CD4-positive, alpha-beta T cell treated with Interleukin-6 for 4 hours (primary cell): ENCODE data around the gene BABAM2.

Experiments
- DNase-seq: peaks from one replicate; pipeline ENCODE4 v3.0.0-alpha.2; 2020; ENCODE audit warnings: mixed read lengths

BABAM2 gene

GRCh38 chr2:28135799-28136198, 245.3 kb downstream of the BABAM2 start:
- DNase-seq, result no peak

DNA sequence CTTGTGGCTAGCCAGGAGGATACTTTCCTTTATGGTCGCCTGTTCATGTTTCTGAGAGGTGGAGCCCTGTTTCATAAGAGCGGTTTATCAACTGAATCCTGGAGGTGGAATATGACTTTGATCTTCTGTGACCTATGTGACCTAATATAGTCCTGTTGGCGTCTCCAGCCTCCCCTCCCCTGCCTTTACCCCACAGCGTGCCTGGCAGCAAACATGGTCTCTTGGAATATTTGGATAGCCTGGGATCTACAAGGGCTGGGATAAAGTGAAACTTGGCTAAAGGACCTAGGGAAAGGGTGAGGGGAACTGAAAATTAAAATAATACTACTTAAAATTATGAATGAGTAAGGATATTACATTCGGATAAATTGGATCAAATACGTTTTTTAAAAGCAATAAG, 246.0 kb downstream of the BABAM2 start:
- no peak for DNase-seq

GRCh38 chr2:28137221-28137620, 246.7 kb downstream of the BABAM2 start:
- DNase-seq, result no peak

GRCh38 chr2:28142386-28142785, 251.9 kb downstream of the BABAM2 start:
- no peak for DNase-seq

- DNase-seq, result no peak
These were observed 257.5 kb downstream of the BABAM2 start for GRCh38 chr2:28148000-28148399.

GRCh38 chr2:28148566-28148965, 258.0 kb downstream of the BABAM2 start:
- no peak for DNase-seq

- DNase-seq, result no peak
These were observed 259.8 kb downstream of the BABAM2 start for GRCh38 chr2:28150236-28150915.

- no peak for DNase-seq
These were observed 260.5 kb downstream of the BABAM2 start for GRCh38 chr2:28150994-28151393.

DNA sequence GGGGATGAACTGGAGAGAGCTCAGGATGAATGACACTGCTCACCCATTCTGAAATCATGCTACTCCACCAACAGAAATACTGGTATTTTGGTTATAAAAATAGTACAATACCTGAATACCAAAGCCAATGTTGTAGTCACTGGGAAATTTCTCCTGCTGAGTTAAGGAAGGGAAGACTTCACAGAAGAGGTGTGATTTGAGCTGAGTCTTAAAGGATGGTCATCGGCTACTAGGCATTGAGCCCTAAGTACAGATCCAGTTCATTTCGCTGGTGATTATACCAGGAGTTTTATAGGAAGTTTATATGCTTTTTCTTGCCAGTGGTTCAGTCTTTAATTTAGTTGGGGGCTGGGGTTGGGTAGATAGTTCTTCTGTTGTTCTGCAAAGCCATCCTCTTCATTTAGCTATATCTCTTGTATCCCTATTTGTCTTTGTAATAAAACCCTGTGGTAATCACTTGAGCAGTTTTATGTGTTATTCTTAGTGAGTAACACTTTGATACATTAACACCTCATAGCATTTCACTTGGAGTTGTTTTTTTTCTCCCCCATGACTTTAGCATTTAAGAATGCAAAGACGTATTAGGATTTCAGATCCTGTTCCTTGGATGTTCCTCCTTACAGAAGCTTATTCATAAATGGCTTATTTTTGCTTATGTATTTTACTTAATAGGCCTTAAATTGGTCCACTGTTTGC, 262.2 kb downstream of the BABAM2 start:
- DNase-seq, result no peak

GRCh38 chr2:28153851-28154250, 263.3 kb downstream of the BABAM2 start:
- no peak for DNase-seq

GRCh38 chr2:28155086-28155485, 264.6 kb downstream of the BABAM2 start:
- DNase-seq, result no peak

DNA sequence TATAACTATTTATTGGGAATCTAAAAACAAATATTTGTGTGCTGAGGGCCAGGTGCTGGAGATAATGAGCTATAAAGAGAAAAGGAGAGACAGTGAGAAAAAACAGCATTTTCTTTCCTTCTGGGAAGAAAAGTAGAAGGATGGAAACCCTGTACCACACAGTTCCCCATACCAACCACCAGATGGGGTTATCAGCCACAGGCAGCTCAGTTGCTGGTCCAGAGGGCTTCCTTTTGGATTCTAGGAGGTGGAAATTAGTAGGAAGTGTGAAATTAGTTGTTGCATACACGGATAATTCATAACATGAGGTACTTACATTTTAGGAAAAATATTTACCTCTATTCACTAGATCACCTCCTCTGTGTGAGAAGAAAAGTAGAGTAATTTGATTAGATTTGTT, 265.1 kb downstream of the BABAM2 start:
- DNase-seq, result no peak

DNA sequence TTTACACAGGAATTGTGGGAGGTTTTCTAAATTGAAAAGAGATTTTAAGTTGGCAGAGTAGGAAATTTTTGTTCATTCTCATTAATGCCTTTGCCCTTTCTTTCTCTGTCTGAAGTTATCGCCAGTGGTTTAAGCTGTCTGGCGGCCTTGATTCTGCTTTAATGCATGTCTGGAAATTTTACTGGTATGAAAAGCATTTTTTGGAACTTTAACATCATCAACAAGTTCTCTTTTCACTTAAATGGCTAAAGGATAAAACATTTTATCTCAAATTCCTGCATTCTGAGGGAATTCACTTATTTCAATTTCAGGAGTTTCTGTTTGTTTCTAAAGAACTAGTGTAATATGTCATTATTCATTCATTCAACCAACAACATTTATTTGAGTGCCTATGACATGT, 268.3 kb downstream of the BABAM2 start:
- DNase-seq, result no peak

DNA sequence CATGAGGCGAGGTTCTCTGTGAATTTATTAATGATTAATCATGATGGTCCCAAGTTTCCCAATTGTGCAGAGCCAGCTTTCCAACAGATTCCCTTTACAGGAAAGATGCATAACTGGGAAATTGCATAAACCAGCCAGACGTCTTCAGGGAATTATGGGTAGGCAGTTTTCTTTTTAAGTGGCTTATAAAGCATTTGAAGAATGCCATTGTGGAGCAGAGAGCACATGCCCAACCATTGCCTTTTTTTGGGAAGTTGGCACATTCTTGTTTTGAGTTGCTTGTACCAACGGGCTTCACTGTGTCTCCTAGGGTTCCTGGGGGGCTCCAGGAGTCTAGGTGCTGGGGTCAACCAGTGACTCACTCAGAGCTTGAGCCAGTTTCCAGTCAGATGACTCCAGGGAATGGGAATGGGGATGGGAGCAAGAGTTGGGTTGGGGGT, 270.5 kb downstream of the BABAM2 start:
- DNase-seq, result no peak

DNA sequence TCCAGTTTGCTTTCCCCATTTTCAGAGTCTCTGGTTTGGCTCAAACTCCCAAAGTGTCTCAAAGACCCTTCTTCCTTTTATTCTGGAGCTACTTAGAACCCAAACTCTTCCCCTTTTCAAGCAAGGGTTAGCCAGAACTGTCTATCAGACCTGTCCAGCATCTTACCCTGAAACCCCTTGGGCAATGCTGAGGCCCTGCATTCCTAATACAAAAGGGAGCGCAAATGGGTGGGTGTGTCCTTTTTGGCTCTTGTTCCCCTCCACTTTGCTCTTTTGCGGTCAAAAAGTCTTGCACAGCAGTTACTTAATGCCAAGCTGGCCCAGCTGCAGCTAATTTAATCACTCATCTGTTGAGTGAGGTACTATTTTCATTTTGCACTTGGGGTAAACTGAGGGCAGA, 270.9 kb downstream of the BABAM2 start:
- DNase-seq, result no peak

GRCh38 chr2:28162564-28162963, 272.0 kb downstream of the BABAM2 start:
- DNase-seq, result no peak

DNA sequence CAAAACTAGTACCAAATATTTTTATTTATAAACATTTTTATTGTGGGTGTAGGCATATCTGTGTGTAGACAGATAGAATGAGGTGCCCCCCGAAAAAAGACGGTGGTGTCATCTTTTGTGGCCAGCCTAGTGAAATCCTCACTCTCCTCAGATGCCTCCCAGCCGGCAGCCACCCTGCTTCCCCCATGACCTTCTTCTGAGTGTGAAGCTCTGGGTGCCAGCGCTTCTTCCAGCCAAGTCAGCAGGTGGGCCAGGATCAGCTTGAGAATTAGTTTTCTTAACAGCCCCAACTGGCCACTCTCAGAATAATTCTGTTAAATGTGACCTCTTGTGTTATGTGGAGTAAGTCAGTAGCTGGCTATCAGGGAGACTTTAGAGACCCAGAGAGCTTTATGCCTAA, 272.5 kb downstream of the BABAM2 start:
- no peak for DNase-seq

GRCh38 chr2:28163627-28164279, 273.2 kb downstream of the BABAM2 start:
- no peak for DNase-seq

DNA sequence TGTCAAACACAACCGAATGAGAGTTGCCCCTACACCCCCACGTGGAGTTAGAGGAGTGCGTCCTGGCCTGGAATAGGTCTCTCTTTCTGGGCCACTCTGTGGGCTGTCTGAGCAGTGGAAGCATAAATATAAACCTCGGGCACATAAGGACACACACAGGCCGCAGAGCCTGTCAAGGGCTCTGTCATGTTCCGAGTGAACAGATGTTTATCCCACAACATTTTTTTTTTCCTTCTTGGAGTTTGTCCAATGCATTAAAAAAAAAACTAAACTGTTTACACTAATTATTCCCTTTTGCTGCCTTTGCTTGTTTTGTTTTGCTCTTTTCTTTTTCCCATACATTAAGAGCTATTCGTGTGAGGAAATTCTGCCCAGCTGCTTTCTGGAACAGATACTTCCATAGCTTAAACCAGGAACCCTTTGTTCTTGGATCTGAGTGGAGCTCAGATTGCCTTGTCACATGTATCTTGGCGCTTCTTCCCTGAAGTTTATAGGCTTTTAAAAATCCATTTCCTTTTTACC, 273.8 kb downstream of the BABAM2 start:
- no peak for DNase-seq

GRCh38 chr2:28165087-28165635, 274.6 kb downstream of the BABAM2 start:
- DNase-seq, result no peak

- DNase-seq, result no peak
These were observed 276.4 kb downstream of the BABAM2 start for GRCh38 chr2:28166956-28167355.

GRCh38 chr2:28168376-28168775, 277.8 kb downstream of the BABAM2 start:
- no peak for DNase-seq

DNA sequence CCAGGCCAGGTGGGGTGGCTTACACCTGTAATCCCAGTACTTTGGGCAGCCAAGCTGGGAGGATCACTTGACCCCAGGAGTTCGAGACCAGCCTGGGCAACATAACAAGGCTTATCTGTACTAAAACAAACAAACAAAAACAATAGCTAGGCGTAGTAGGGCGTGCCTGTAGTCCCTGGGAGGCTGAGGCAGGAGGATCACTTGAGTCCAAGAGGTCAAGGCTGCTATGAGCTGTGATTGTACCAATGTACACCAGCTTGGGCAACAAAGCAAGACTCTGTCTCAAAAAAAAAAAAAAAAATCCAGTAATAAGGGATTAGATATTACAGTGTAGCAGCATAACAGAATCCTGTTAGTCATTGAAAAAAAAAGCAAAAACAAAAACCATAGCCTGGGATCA, 279.0 kb downstream of the BABAM2 start:
- no peak for DNase-seq
